Thymus (tissue), 14 donors: ENCODE measurements around the gene GSC2. TPM values are rescaled to one million over a fixed set of nuclear protein-coding genes. Genes with fewer than 3 reads are reported as not detected.
A peak's percentile ranks its signal among the peaks of the same experiment; 100 is the strongest.

Source experiments
- DNase-seq, 9 donors: peaks; one replicate each; pipeline ENCODE4 v3.0.0-alpha.2; 2013; ENCODE audit warnings: low spot score in 9 of 9, low read depth in 6 of 9, missing footprints in 1 of 9
- H3K27ac ChIP-seq, 2 donors: one replicate each; pipeline ENCODE4 v1.5.1; 2013; ENCODE audit warnings: control low read depth in 1 of 2, low read depth in 1 of 2, low read length in 1 of 2, mild to moderate bottlenecking in 1 of 2, moderate library complexity in 1 of 2
- H3K27me3 ChIP-seq, 2 donors: one replicate each; pipeline ENCODE4 v1.5.1; 2013; ENCODE audit warnings: low read length in 1 of 2; ENCODE audit not compliant: control insufficient read depth in 2 of 2, insufficient read depth in 1 of 2
- H3K36me3 ChIP-seq, 2 donors: one replicate each; pipeline ENCODE4 v1.5.1; 2013; ENCODE audit warnings: low read length in 1 of 2, mild to moderate bottlenecking in 1 of 2, moderate library complexity in 1 of 2; ENCODE audit not compliant: control insufficient read depth in 2 of 2, insufficient read depth in 2 of 2
- H3K4me1 ChIP-seq, 2 donors: one replicate each; pipeline ENCODE4 v1.5.1; 2013; ENCODE audit warnings: low read length in 2 of 2; ENCODE audit not compliant: control insufficient read depth in 2 of 2, insufficient read depth in 2 of 2
- H3K4me3 ChIP-seq, 2 donors: one replicate each; pipeline ENCODE4 v1.5.1; 2013; ENCODE audit warnings: low read length in 2 of 2, control low read depth in 1 of 2, mild to moderate bottlenecking in 1 of 2
- H3K9me3 ChIP-seq, 2 donors: one replicate each; pipeline ENCODE4 v1.5.1; 2013; ENCODE audit warnings: low read length in 1 of 2, mild to moderate bottlenecking in 1 of 2; ENCODE audit not compliant: control insufficient read depth in 2 of 2, insufficient read depth in 1 of 2
- WGBS: extraction: QIAGEN DNeasy Blood & Tissue Kit; methylation state at CpG from one replicate; pipeline ENCODE4 v1.1.7; 2013; 5-methylcytosine and 5-hydroxymethylcytosine counted together
- long read RNA-seq, 10 donors: transcript quantifications; one replicate each; lab custom pipeline, GENCODE V29; 2026
- polyA plus RNA-seq: library from polyadenylated mRNA; stranded (reverse); fragments of 200-250 nt; gene quantifications from one replicate; pipeline ENCODE4 v1.2.3, GENCODE V29; 2013
- total RNA-seq: library from RNA; stranded (reverse); fragments of 120-200 nt; gene quantifications from one replicate; pipeline ENCODE4 v1.2.4, GENCODE V29; 2013
- donor health status: healthy.

GSC2 gene
- total RNA-seq (not detected), polyA plus RNA-seq (not detected)
- long read RNA-seq, donor 1, result 0 reads
- long read RNA-seq, donor 2, result 0 reads
- long read RNA-seq, donor 3, result 0 reads
- long read RNA-seq, donor 4, result 0 reads
- long read RNA-seq, donor 5, result 0 reads
- long read RNA-seq, donor 6, result 0 reads
- long read RNA-seq, donor 7, result 0 reads
- long read RNA-seq, donor 8, result 0 reads
- long read RNA-seq, donor 9, result 0 reads
- long read RNA-seq, donor 10, result 0 reads

- no peak for DNase-seq
- H3K36me3 ChIP-seq, result no peaks in the 10 kb centered on the region
- H3K27me3 ChIP-seq, result peaks cover 59 to 74% of the 10 kb centered on the region in 2 donors
- peak within 1 kb of the TSS in 1 of 2 donors; percentile 38 for H3K4me3 ChIP-seq
- H3K27ac ChIP-seq, result no peak within 1 kb of the TSS
- peaks cover 5 to 15% of the 10 kb centered on the region in 2 donors for H3K9me3 ChIP-seq
- 4% methylated on average over 59 of the region's 59 CpGs for WGBS
- H3K4me1 ChIP-seq, result peaks cover 0 to 8% of the 10 kb centered on the region in 2 donors
Observed at GRCh38 chr22:19149991-19150390, at the start of gene GSC2. Gene GSC2, minus strand, starts transcription at chr22:19150292. Its CDS starts 9 bp downstream, at chr22:19150283.

GRCh38 chr22:19199479-19199878, 49.4 kb upstream of the GSC2 start:
- no peaks in the 10 kb centered on the region for H3K9me3 ChIP-seq
- H3K27ac ChIP-seq, result no peak overlapping the region
- no peak overlapping the region for H3K4me3 ChIP-seq
- peaks cover 0 to 2% of the 10 kb centered on the region in 2 donors for H3K27me3 ChIP-seq
- WGBS, result 95% methylated on average over 8 of the region's 8 CpGs
- H3K4me1 ChIP-seq, result no peaks in the 10 kb centered on the region
- DNase-seq, result no peak
- H3K36me3 ChIP-seq, result no peaks in the 10 kb centered on the region

- Histone ChIP-seq H3K27ac (no peak overlapping the region), H3K4me3 (no peak overlapping the region), H3K4me1 (no peaks in the 10 kb centered on the region), H3K27me3 (peaks cover 0 to 2% of the 10 kb centered on the region in 2 donors), H3K36me3 (no peaks in the 10 kb centered on the region), H3K9me3 (no peaks in the 10 kb centered on the region)
- no peak for DNase-seq
- 96% methylated on average over 10 of the region's 10 CpGs for WGBS
Observed at GRCh38 chr22:19197997-19198865, 48.1 kb upstream of the GSC2 start.

GRCh38 chr22:19196841-19197612, 46.9 kb upstream of the GSC2 start:
- H3K4me1 ChIP-seq, result no peaks in the 10 kb centered on the region
- 95% methylated on average over 11 of the region's 11 CpGs for WGBS
- no peak overlapping the region for H3K4me3 ChIP-seq
- DNase-seq, result no peak
- peaks cover 0 to 2% of the 10 kb centered on the region in 2 donors for H3K27me3 ChIP-seq
- H3K27ac ChIP-seq, result no peak overlapping the region
- no peaks in the 10 kb centered on the region for H3K9me3 ChIP-seq
- H3K36me3 ChIP-seq, result no peaks in the 10 kb centered on the region

- no peaks in the 10 kb centered on the region for H3K4me1 ChIP-seq
- DNase-seq, result no peak
- no peaks in the 10 kb centered on the region for H3K36me3 ChIP-seq
- WGBS, result 76% methylated on average over 23 of the region's 23 CpGs
- H3K27ac ChIP-seq, result no peak overlapping the region
- H3K9me3 ChIP-seq, result no peaks in the 10 kb centered on the region
- H3K4me3 ChIP-seq, result no peak overlapping the region
- H3K27me3 ChIP-seq, result peaks cover 0 to 2% of the 10 kb centered on the region in 2 donors
Observed at GRCh38 chr22:19195796-19196731, 46.0 kb upstream of the GSC2 start.

- DNase-seq, result no peak
- no peaks in the 10 kb centered on the region for H3K9me3 ChIP-seq
- WGBS, result 97% methylated on average over 16 of the region's 16 CpGs
- no peak overlapping the region for H3K27ac ChIP-seq
- no peak overlapping the region for H3K4me3 ChIP-seq
- H3K4me1 ChIP-seq, result no peaks in the 10 kb centered on the region
- H3K27me3 ChIP-seq, result peaks cover 0 to 2% of the 10 kb centered on the region in 2 donors
- H3K36me3 ChIP-seq, result no peaks in the 10 kb centered on the region
Observed at GRCh38 chr22:19194766-19195536, 44.9 kb upstream of the GSC2 start.

- no peaks in the 10 kb centered on the region for H3K9me3 ChIP-seq
- WGBS, result 97% methylated on average over 6 of the region's 6 CpGs
- peaks cover 0 to 2% of the 10 kb centered on the region in 2 donors for H3K27me3 ChIP-seq
- no peak for DNase-seq
- no peaks in the 10 kb centered on the region for H3K4me1 ChIP-seq
- H3K36me3 ChIP-seq, result no peaks in the 10 kb centered on the region
- no peak overlapping the region for H3K4me3 ChIP-seq
- no peak overlapping the region for H3K27ac ChIP-seq
Observed at GRCh38 chr22:19193879-19194278, 43.8 kb upstream of the GSC2 start.
